Mammary epithelial cell (primary cell): ENCODE results near the gene WDR37.

Experiments
- EZH2 ChIP-seq: IDR thresholded peaks from 2 replicates; pipeline ENCODE4 v1.6.1; 2012; ENCODE audit warnings: low read length, inconsistent platforms, borderline replicate concordance
- TF ChIP-seq, protein P1 (sequence below), 2 donors: IDR thresholded peaks in 1 of 2; conservative IDR thresholded peaks in 1 of 2; 2 replicates each; pipeline ENCODE4 v1.5.1; 2011 to 2012; ENCODE audit warnings: inconsistent platforms in 2 of 2, low read length in 2 of 2, mild to moderate bottlenecking in 2 of 2, control low read depth in 1 of 2, low read depth in 1 of 2; ENCODE audit not compliant: insufficient read depth in 1 of 2; ENCODE audit errors: extremely low read depth in 1 of 2

DNA sequence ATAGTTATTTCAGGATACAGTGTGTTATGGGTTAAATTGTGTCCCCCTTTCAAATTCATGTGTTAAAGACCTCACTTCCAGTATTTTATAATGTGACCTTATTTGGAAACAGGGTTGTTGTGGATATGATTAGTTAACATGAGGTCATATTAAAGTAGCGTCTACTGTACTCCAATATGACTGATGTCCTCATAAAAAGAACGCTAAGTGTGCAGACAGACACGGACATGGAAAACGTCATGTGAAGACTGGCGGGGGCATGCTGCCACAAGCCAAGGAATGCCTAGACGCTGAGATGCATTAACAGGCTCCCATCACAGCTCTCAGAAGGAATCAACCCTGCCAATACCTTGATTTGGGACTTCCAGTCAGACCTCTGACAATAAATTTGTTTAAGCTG is 1.5 kb upstream of the WDR37 start:
- TF ChIP-seq, protein P1, sequence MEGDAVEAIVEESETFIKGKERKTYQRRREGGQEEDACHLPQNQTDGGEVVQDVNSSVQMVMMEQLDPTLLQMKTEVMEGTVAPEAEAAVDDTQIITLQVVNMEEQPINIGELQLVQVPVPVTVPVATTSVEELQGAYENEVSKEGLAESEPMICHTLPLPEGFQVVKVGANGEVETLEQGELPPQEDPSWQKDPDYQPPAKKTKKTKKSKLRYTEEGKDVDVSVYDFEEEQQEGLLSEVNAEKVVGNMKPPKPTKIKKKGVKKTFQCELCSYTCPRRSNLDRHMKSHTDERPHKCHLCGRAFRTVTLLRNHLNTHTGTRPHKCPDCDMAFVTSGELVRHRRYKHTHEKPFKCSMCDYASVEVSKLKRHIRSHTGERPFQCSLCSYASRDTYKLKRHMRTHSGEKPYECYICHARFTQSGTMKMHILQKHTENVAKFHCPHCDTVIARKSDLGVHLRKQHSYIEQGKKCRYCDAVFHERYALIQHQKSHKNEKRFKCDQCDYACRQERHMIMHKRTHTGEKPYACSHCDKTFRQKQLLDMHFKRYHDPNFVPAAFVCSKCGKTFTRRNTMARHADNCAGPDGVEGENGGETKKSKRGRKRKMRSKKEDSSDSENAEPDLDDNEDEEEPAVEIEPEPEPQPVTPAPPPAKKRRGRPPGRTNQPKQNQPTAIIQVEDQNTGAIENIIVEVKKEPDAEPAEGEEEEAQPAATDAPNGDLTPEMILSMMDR (conservative IDR thresholded peaks at IDR 0.05 in 1 of 2, IDR thresholded peaks at IDR 0.05 in 1 of 2; ENCODE audit: extremely low read depth in 1 of 2, insufficient read depth in 1 of 2, low read depth in 1 of 2, low read length in 2 of 2) = no peak
- no peak for TF ChIP-seq EZH2
